Keratinocyte (primary cell): ENCODE results near the gene CEACAM20. TPM values are rescaled to one million over a fixed set of nuclear protein-coding genes. Genes with fewer than 3 reads are reported as not detected.

Experiments
- DNase-seq: peaks from one replicate; pipeline ENCODE4 v3.0.0-alpha.2; 2011; ENCODE audit warnings: low read depth, missing footprints, low spot score
- FAIRE-seq: peaks from 2 replicates; lab custom pipeline; 2011; peaks lifted over from hg19 to GRCh38; lab: Jason Lieb, UNC
- H2AFZ ChIP-seq: 2 replicates; pipeline ENCODE4 v1.6.0; 2012; ENCODE audit warnings: low read length, control low read depth, inconsistent platforms; ENCODE audit not compliant: control insufficient read depth
- H3K27ac ChIP-seq: 2 replicates; pipeline ENCODE4 v1.5.1; 2011; ENCODE audit warnings: low read length; ENCODE audit not compliant: control insufficient read depth, insufficient read depth
- H3K27me3 ChIP-seq: 3 replicates; pipeline ENCODE4 v1.6.0; 2011; ENCODE audit warnings: low read length; ENCODE audit not compliant: control insufficient read depth, insufficient read depth; ENCODE audit errors: extremely low read depth
- H3K36me3 ChIP-seq, 2 experiments: 2 replicates in 1 of 2; 3 replicates in 1 of 2; pipeline ENCODE4 v1.5.1; 2011; ENCODE audit warnings: low read length in 2 of 2, mild to moderate bottlenecking in 1 of 2; ENCODE audit not compliant: control insufficient read depth in 2 of 2, insufficient read depth in 2 of 2; ENCODE audit errors: extremely low read depth in 1 of 2
- H3K4me1 ChIP-seq: 3 replicates; pipeline ENCODE4 v1.5.1; 2011; ENCODE audit warnings: low read length; ENCODE audit not compliant: control insufficient read depth, insufficient read depth; ENCODE audit errors: extremely low read depth
- H3K4me2 ChIP-seq: 3 replicates; pipeline ENCODE4 v1.6.0; 2011; ENCODE audit warnings: low read depth, low read length; ENCODE audit not compliant: control insufficient read depth, insufficient read depth; ENCODE audit errors: extremely low read depth
- H3K4me3 ChIP-seq, 3 experiments: fragments of 200-600 bp in 1 of 3; sonication (generic) in 1 of 3; 2 replicates in 2 of 3; 3 replicates in 1 of 3; pipeline ENCODE4 v1.5.1; 2011 to 2016; ENCODE audit warnings: low read length in 3 of 3, mild to moderate bottlenecking in 3 of 3, control low read depth in 2 of 3, inconsistent platforms in 1 of 3, low read depth in 1 of 3, mixed read lengths in 1 of 3, mixed run types in 1 of 3, moderate library complexity in 1 of 3; ENCODE audit not compliant: control insufficient read depth in 2 of 3, insufficient read depth in 2 of 3; ENCODE audit errors: extremely low read depth in 1 of 3
- H3K79me2 ChIP-seq: 2 replicates; pipeline ENCODE4 v1.6.0; 2012; ENCODE audit warnings: low read length; ENCODE audit not compliant: control insufficient read depth, insufficient read depth
- H3K9ac ChIP-seq: 3 replicates; pipeline ENCODE4 v1.6.0; 2011; ENCODE audit warnings: low read length; ENCODE audit not compliant: control insufficient read depth, insufficient read depth; ENCODE audit errors: extremely low read depth
- H3K9me1 ChIP-seq: 3 replicates; pipeline ENCODE4 v1.6.0; 2011; ENCODE audit warnings: low read length; ENCODE audit not compliant: control insufficient read depth, insufficient read depth; ENCODE audit errors: extremely low read depth
- H3K9me3 ChIP-seq: 2 replicates; pipeline ENCODE4 v1.5.1; 2012; ENCODE audit warnings: low read depth, low read length; ENCODE audit not compliant: control insufficient read depth
- H4K20me1 ChIP-seq: 3 replicates; pipeline ENCODE4 v1.6.0; 2011; ENCODE audit warnings: low read length; ENCODE audit not compliant: control insufficient read depth, insufficient read depth; ENCODE audit errors: extremely low read depth
- EZH2 ChIP-seq: IDR thresholded peaks from one replicate; pipeline ENCODE4 v1.6.1; 2012; ENCODE audit warnings: inconsistent platforms, mild to moderate bottlenecking, low read length, moderate library complexity
- dilution Hi-C: fragments of 300-500 bp; cut with MboI; formaldehyde crosslinking; loops from one replicate; pipeline ENCODE4 v1.7.0; 2020; ENCODE audit warnings: low sequenced_read_pairs; ENCODE audit not compliant: extremely low pct_ligation_motif_present
- polyA plus RNA-seq, 5 experiments: library from polyadenylated mRNA; depleted of rRNA in 3 of 5; stranded (reverse) in 3 of 5; stranded (forward) in 1 of 5; unstranded in 1 of 5; fragments of >200 nt; gene quantifications; 1 replicate in 1 of 5; 2 replicates in 3 of 5; 3 replicates in 1 of 5; pipeline versions ENCODE4 v1.2.1 to v1.2.3, GENCODE V29; 2011 to 2012; ENCODE audit warnings: missing spikeins in 2 of 5, low read depth in 1 of 5, low replicate concordance in 1 of 5
- TF ChIP-seq, protein P1 (sequence below), 3 experiments: IDR thresholded peaks in 1 of 3; conservative IDR thresholded peaks in 1 of 3; optimal IDR thresholded peaks in 1 of 3; 2 replicates in 2 of 3; 3 replicates in 1 of 3; pipeline versions ENCODE3 to v1.5.1; 2011; ENCODE audit warnings: low read length in 3 of 3, mild to moderate bottlenecking in 3 of 3, moderate library complexity in 2 of 3, control low read depth in 1 of 3, inconsistent platforms in 1 of 3; ENCODE audit not compliant: insufficient read depth in 2 of 3; ENCODE audit errors: extremely low read depth in 1 of 3

CEACAM20 gene
- polyA plus RNA-seq, 1 donor (not counting 4 experiments of a cell fraction or from before 2014, with no cell fraction given): not detected

DNA sequence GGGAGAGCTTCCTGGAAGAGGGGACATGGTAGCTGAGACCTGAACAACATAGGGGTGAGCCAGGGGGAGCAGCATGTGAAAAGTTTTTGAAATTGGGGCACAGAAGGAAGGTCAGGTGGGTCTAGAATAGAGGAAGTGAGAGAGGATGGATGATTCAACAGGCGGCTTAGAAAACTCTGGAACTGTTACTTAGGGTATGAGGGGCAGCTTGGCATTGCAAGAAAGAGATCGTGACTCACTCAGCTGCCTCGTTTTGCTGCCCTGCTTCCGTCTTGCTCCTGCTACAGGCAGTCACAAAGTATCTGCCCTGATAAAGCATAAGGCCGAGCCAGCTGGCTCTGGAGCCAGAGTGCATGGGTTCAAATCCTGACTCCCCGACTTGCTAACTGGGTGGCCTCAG lies 1.3 kb upstream of the CEACAM20 start:
- no peak overlapping the region for H3K4me3 ChIP-seq
- H3K9me1 ChIP-seq: no peaks in the 10 kb centered on the region
- H3K27me3 ChIP-seq: peaks cover 11% of the 10 kb centered on the region
- H3K9ac ChIP-seq: no peak overlapping the region
- H3K27ac ChIP-seq: no peak overlapping the region
- H3K4me1 ChIP-seq: no peaks in the 10 kb centered on the region
- no peaks in the 10 kb centered on the region for H3K9me3 ChIP-seq
- dilution Hi-C loops: no loop called here
- no peaks in the 10 kb centered on the region for H4K20me1 ChIP-seq
- H3K36me3 ChIP-seq: no peaks in the 10 kb centered on the region
- TF ChIP-seq, protein P1, sequence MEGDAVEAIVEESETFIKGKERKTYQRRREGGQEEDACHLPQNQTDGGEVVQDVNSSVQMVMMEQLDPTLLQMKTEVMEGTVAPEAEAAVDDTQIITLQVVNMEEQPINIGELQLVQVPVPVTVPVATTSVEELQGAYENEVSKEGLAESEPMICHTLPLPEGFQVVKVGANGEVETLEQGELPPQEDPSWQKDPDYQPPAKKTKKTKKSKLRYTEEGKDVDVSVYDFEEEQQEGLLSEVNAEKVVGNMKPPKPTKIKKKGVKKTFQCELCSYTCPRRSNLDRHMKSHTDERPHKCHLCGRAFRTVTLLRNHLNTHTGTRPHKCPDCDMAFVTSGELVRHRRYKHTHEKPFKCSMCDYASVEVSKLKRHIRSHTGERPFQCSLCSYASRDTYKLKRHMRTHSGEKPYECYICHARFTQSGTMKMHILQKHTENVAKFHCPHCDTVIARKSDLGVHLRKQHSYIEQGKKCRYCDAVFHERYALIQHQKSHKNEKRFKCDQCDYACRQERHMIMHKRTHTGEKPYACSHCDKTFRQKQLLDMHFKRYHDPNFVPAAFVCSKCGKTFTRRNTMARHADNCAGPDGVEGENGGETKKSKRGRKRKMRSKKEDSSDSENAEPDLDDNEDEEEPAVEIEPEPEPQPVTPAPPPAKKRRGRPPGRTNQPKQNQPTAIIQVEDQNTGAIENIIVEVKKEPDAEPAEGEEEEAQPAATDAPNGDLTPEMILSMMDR (optimal IDR thresholded peaks at IDR 0.05 in 1 of 3, IDR thresholded peaks at IDR 0.05 in 1 of 3, conservative IDR thresholded peaks at IDR 0.05 in 1 of 3; ENCODE audit: extremely low read depth in 1 of 3, insufficient read depth in 2 of 3, low read length in 3 of 3): no peak
- H3K79me2 ChIP-seq: no peaks in the 10 kb centered on the region
- no peak overlapping the region for H2AFZ ChIP-seq
- FAIRE-seq: no peak
- H3K4me2 ChIP-seq: no peak overlapping the region
- no peak for DNase-seq

GRCh38 chr19:44527554-44527953 lies 1.9 kb downstream of the CEACAM20 start:
- no peaks in the 10 kb centered on the region for H3K4me1 ChIP-seq
- no peaks in the 10 kb centered on the region for H3K79me2 ChIP-seq
- TF ChIP-seq, protein P1 (optimal IDR thresholded peaks at IDR 0.05 in 1 of 3, IDR thresholded peaks at IDR 0.05 in 1 of 3, conservative IDR thresholded peaks at IDR 0.05 in 1 of 3; ENCODE audit: extremely low read depth in 1 of 3, insufficient read depth in 2 of 3, low read length in 3 of 3): no peak
- no peak for TF ChIP-seq EZH2
- no peak overlapping the region for H3K4me3 ChIP-seq
- H4K20me1 ChIP-seq: no peaks in the 10 kb centered on the region
- H2AFZ ChIP-seq: no peak overlapping the region
- dilution Hi-C loops: no loop called here
- no peaks in the 10 kb centered on the region for H3K36me3 ChIP-seq
- H3K27me3 ChIP-seq: peaks cover 5% of the 10 kb centered on the region
- H3K9me3 ChIP-seq: no peaks in the 10 kb centered on the region
- H3K4me2 ChIP-seq: no peak overlapping the region
- no peak for FAIRE-seq
- no peak overlapping the region for H3K9ac ChIP-seq
- H3K9me1 ChIP-seq: no peaks in the 10 kb centered on the region
- H3K27ac ChIP-seq: no peak overlapping the region
- no peak for DNase-seq
